Mesenchymal stem cell (in vitro differentiated cells and primary cell): ENCODE data around the gene SDK2.

ENCODE experiments used
- DNase-seq: peaks from one replicate; pipeline ENCODE4 v3.0.0-alpha.2; 2013
- H2AFZ ChIP-seq: one replicate; pipeline ENCODE4 v1.6.1; 2013; ENCODE audit warnings: low read depth, mild to moderate bottlenecking, control low read depth, inconsistent platforms, low read length, moderate library complexity
- H2AK5ac ChIP-seq: 2 replicates; pipeline ENCODE4 v1.6.1; 2013; ENCODE audit warnings: low read length, moderate library complexity, mild to moderate bottlenecking, inconsistent platforms; ENCODE audit not compliant: severe bottlenecking
- H2BK120ac ChIP-seq: one replicate; pipeline ENCODE4 v1.6.1; 2013; ENCODE audit warnings: low read depth, mild to moderate bottlenecking, inconsistent platforms, low read length, moderate library complexity
- H2BK12ac ChIP-seq, 2 experiments: one replicate each; pipeline ENCODE4 v1.6.1; 2013; ENCODE audit warnings: inconsistent platforms in 2 of 2, low read length in 2 of 2, mild to moderate bottlenecking in 2 of 2, moderate library complexity in 2 of 2, control low read depth in 1 of 2
- H2BK15ac ChIP-seq: one replicate; pipeline ENCODE4 v1.6.1; 2013; ENCODE audit warnings: mild to moderate bottlenecking, low read depth, inconsistent platforms; ENCODE audit not compliant: poor library complexity, severe bottlenecking
- H2BK5ac ChIP-seq: 2 replicates; pipeline ENCODE4 v1.6.1; 2013; ENCODE audit warnings: low read depth, mild to moderate bottlenecking, low read length, control low read depth, inconsistent platforms; ENCODE audit not compliant: poor library complexity, severe bottlenecking
- H3K14ac ChIP-seq, 2 experiments: one replicate each; pipeline ENCODE4 v1.6.1; 2013; ENCODE audit warnings: inconsistent platforms in 2 of 2, low read length in 2 of 2, control low read depth in 1 of 2, mild to moderate bottlenecking in 1 of 2, moderate library complexity in 1 of 2
- H3K18ac ChIP-seq, 2 experiments: one replicate each; pipeline ENCODE4 v1.6.1; 2013; ENCODE audit warnings: inconsistent platforms in 2 of 2, low read length in 2 of 2, control low read depth in 1 of 2, low read depth in 1 of 2, mild to moderate bottlenecking in 1 of 2
- H3K23ac ChIP-seq, 2 experiments: one replicate each; pipeline ENCODE4 v1.6.1; 2013; ENCODE audit warnings: inconsistent platforms in 2 of 2, low read length in 2 of 2, mild to moderate bottlenecking in 2 of 2, moderate library complexity in 2 of 2, control low read depth in 1 of 2
- H3K27ac ChIP-seq: 2 replicates; pipeline ENCODE4 v1.5.1; 2013; ENCODE audit warnings: mild to moderate bottlenecking, moderate library complexity, low read length, control low read depth, inconsistent platforms; ENCODE audit not compliant: poor library complexity, severe bottlenecking
- H3K27me3 ChIP-seq, 2 experiments: 2 replicates each; pipeline versions ENCODE4 v1.6.1 to v1.7.0; 2013; ENCODE audit warnings: low read length in 2 of 2, mild to moderate bottlenecking in 2 of 2, moderate library complexity in 2 of 2, control low read depth in 1 of 2, inconsistent platforms in 1 of 2; ENCODE audit not compliant: control insufficient read depth in 1 of 2, insufficient read depth in 1 of 2
- H3K36me3 ChIP-seq, 2 experiments: 2 replicates each; pipeline versions ENCODE4 v1.6.1 to v1.7.0; 2013; ENCODE audit warnings: low read length in 2 of 2, control low read depth in 1 of 2, inconsistent platforms in 1 of 2, low read depth in 1 of 2, mild to moderate bottlenecking in 1 of 2; ENCODE audit not compliant: insufficient read depth in 2 of 2, control insufficient read depth in 1 of 2
- H3K4ac ChIP-seq, 2 experiments: one replicate each; pipeline ENCODE4 v1.6.1; 2013; ENCODE audit warnings: inconsistent platforms in 2 of 2, low read length in 2 of 2, mild to moderate bottlenecking in 2 of 2, moderate library complexity in 2 of 2, control low read depth in 1 of 2, low read depth in 1 of 2
- H3K4me1 ChIP-seq: 2 replicates; pipeline ENCODE4 v1.6.1; 2013; ENCODE audit warnings: low read depth, low read length, control low read depth; ENCODE audit not compliant: control insufficient read depth, insufficient read depth
- H3K4me2 ChIP-seq: 2 replicates; pipeline ENCODE4 v1.6.1; 2013; ENCODE audit warnings: low read length, mild to moderate bottlenecking, inconsistent platforms; ENCODE audit not compliant: poor library complexity, severe bottlenecking
- H3K4me3 ChIP-seq, 2 experiments: 2 replicates each; pipeline versions ENCODE4 v1.5.1 to v1.7.0; 2013; ENCODE audit warnings: low read length in 2 of 2, mild to moderate bottlenecking in 2 of 2, control low read depth in 1 of 2, low read depth in 1 of 2; ENCODE audit not compliant: insufficient read depth in 1 of 2
- H3K79me1 ChIP-seq: replicated peaks from 2 replicates; pipeline ENCODE4 v1.6.1; 2013; ENCODE audit warnings: mild to moderate bottlenecking, control low read depth, low read length, inconsistent platforms; ENCODE audit not compliant: poor library complexity, severe bottlenecking
- H3K9ac ChIP-seq: 2 replicates; pipeline ENCODE4 v1.7.0; 2013; ENCODE audit warnings: mild to moderate bottlenecking, low read length, moderate library complexity
- H3K9me3 ChIP-seq: 2 replicates; pipeline ENCODE4 v1.7.0; 2013; ENCODE audit warnings: mild to moderate bottlenecking, low read length; ENCODE audit not compliant: control insufficient read depth
- H4K8ac ChIP-seq: one replicate; pipeline ENCODE4 v1.6.1; 2013; ENCODE audit warnings: inconsistent platforms, mild to moderate bottlenecking, low read length, moderate library complexity
- H4K91ac ChIP-seq: one replicate; pipeline ENCODE4 v1.6.1; 2013; ENCODE audit warnings: mild to moderate bottlenecking, low read length, inconsistent platforms
- whole genome bisulfite sequencing: methylation state at CpG from one replicate; pipeline ENCODE4 v1.1.7; 2013; ENCODE audit warnings: mixed read lengths; 5-methylcytosine and 5-hydroxymethylcytosine counted together

The SDK2 gene

DNA sequence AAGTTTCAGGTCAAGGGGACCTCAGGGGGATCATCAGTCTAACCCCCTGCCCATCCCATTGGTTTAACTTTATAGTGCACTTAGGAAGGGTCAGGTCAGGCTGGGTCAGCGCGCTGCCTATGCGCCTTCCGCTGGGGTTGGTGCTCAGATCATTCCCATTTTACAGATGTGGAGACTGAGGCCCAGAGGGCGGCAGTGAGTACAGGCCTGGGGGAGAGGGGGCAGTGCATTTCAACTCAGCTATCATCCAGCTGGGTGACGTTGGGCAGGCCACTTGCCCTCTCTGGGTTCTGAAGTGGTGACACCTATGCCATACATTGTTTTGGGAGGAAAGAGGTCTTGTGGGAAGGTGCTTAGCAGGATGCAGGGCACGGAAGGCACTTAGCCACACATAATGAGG, 204.6 kb downstream of the SDK2 start:
- Histone ChIP-seq H3K36me3 (no peaks in the 10 kb centered on the region), H2AFZ (no peak overlapping the region), H2BK5ac (no peak overlapping the region), H3K9me3 (no peaks in the 10 kb centered on the region), H3K4me2 (no peak overlapping the region), H3K4ac (no peak overlapping the region), H3K4me1 (peaks cover 7% of the 10 kb centered on the region), H3K9ac (no peak overlapping the region), H3K4me3 (no peak overlapping the region), H3K27me3 (peaks cover 0 to 32% of the 10 kb centered on the region in 2 experiments), H3K18ac (no peak overlapping the region), H3K23ac (no peak overlapping the region), H2AK5ac (no peak overlapping the region), H3K79me1 (no peaks in the 10 kb centered on the region), H4K8ac (no peak overlapping the region), H2BK120ac (no peak overlapping the region), H3K27ac (no peak overlapping the region), H2BK15ac (no peak overlapping the region), H2BK12ac (no peak overlapping the region), H3K14ac (no peak overlapping the region), H4K91ac (no peak overlapping the region)
- WGBS, result 95% methylated on average over 7 of the region's 7 CpGs
- no peak for DNase-seq

DNA sequence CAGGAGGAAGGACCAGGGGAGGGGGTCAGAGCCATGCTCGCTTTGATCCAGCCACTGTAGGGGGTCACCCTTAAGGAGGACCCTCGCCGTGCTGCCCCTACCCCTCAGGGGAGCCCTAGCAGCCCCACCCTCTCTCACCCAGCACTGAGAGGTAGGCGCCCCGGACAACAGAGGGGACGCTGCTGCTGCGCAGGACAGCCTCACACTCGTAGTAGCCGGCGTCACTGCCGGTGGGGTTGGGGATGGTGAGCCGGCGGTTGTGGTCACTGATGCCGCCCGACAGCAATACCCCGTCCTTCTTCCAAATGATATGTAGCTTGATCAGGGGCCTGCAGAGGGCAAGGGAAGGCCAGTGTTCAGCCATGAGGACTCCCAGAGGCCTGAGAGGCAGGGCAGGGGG, 206.4 kb downstream of the SDK2 start:
- peak overlapping the region; percentile 40 for H4K8ac ChIP-seq
- no peaks in the 10 kb centered on the region for H3K9me3 ChIP-seq
- peaks cover 0 to 37% of the 10 kb centered on the region in 2 experiments for H3K27me3 ChIP-seq
- H3K4me2 ChIP-seq, result no peak overlapping the region
- H2BK120ac ChIP-seq, result peak overlapping the region; percentile 2
- no peak overlapping the region for H3K14ac ChIP-seq
- no peak overlapping the region for H3K4ac ChIP-seq
- no peak overlapping the region for H3K9ac ChIP-seq
- no peak overlapping the region for H2AFZ ChIP-seq
- H3K4me1 ChIP-seq, result peaks cover 7% of the 10 kb centered on the region
- no peak overlapping the region for H3K4me3 ChIP-seq
- H3K79me1 ChIP-seq, result no peaks in the 10 kb centered on the region
- no peak overlapping the region for H4K91ac ChIP-seq
- H2AK5ac ChIP-seq, result no peak overlapping the region
- WGBS, result 98% methylated on average over 15 of the region's 16 CpGs
- H3K36me3 ChIP-seq, result no peaks in the 10 kb centered on the region
- H2BK15ac ChIP-seq, result no peak overlapping the region
- peak overlapping the region in 1 of 2 experiments; percentile 24 for H2BK12ac ChIP-seq
- H2BK5ac ChIP-seq, result no peak overlapping the region
- no peak overlapping the region for H3K18ac ChIP-seq
- no peak overlapping the region for H3K27ac ChIP-seq
- DNase-seq, result no peak
- H3K23ac ChIP-seq, result no peak overlapping the region

DNA sequence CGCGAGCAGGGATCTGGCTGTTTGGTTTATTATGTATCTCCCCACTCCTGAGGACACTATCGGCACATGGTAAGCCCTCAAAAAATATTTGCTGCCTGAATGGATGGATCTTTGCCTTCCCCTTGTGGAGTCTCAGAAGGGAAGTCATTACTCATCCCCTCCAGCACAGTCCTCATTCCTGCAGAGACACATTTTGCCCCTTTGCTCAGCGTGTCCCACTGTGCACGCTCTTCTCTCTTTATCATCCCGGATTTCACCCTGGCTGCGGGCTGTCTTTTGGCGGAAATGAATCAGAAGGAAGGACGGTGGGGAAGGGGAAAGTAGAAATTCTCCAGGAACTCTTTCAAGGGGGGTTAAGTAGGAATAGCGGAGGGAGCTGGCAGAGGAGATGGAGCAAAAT, 207.3 kb downstream of the SDK2 start:
- Histone ChIP-seq H3K14ac (no peak overlapping the region), H2AK5ac (no peak overlapping the region), H3K27ac (no peak overlapping the region), H3K23ac (no peak overlapping the region), H3K27me3 (peaks cover 0 to 44% of the 10 kb centered on the region in 2 experiments), H3K9me3 (no peaks in the 10 kb centered on the region), H2BK120ac (no peak overlapping the region), H3K36me3 (no peaks in the 10 kb centered on the region), H3K4me1 (peaks cover 7% of the 10 kb centered on the region), H3K4ac (no peak overlapping the region), H3K18ac (no peak overlapping the region), H4K8ac (no peak overlapping the region), H2BK12ac (no peak overlapping the region), H2BK15ac (no peak overlapping the region), H3K4me2 (no peak overlapping the region), H2AFZ (no peak overlapping the region), H3K4me3 (no peak overlapping the region), H3K79me1 (no peaks in the 10 kb centered on the region), H2BK5ac (no peak overlapping the region), H3K9ac (no peak overlapping the region), H4K91ac (no peak overlapping the region)
- DNase-seq, result peak; percentile 45
- WGBS, result 39% methylated on average over 8 of the region's 10 CpGs

DNA sequence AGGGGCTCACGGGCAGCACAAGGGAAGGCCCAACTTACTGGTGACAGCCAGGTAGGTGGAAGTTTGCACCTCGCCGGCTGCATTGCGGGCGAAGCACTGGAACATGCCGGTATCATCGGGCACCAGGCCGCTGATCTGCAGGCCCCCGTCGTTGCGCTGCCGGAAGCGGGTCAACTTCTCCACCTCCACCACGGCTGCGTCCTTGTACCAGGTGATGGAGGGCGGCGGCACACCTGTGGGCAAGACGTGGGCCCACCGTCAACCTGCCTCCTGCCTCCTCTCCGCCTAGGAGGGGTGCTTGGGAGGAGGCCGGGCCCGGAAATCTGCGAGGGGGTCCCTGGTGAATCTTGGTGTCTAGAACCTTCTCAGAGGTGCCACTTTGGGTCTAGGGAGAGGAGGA, 208.8 kb downstream of the SDK2 start:
- Histone ChIP-seq H2BK5ac (no peak overlapping the region), H2BK12ac (no peak overlapping the region), H3K4me3 (no peak overlapping the region), H4K8ac (no peak overlapping the region), H3K9me3 (no peaks in the 10 kb centered on the region), H4K91ac (no peak overlapping the region), H3K23ac (no peak overlapping the region), H3K4ac (no peak overlapping the region), H3K79me1 (no peaks in the 10 kb centered on the region), H3K14ac (no peak overlapping the region), H3K4me1 (peaks cover 9% of the 10 kb centered on the region), H3K27ac (no peak overlapping the region), H3K9ac (no peak overlapping the region), H2BK15ac (no peak overlapping the region), H2AK5ac (no peak overlapping the region), H3K4me2 (no peak overlapping the region), H3K36me3 (no peaks in the 10 kb centered on the region), H2AFZ (no peak overlapping the region), H3K18ac (no peak overlapping the region), H2BK120ac (no peak overlapping the region), H3K27me3 (peaks cover 0 to 52% of the 10 kb centered on the region in 2 experiments)
- no peak for DNase-seq
- 96% methylated on average over 23 of the region's 23 CpGs for WGBS
